Putamen (tissue), 1 donor: Measurements from ENCODE around the gene CD81.
A peak's percentile ranks its signal among the peaks of the same experiment; 100 is the strongest.

Source experiments
- DNase-seq: peaks from one replicate; pipeline ENCODE4 v3.0.0-alpha.2; 2016; ENCODE audit warnings: low spot score

CD81 gene

GRCh38 chr11:2390725-2391151 is 13.6 kb downstream of the CD81 start:
- peak; percentile 84 for DNase-seq

- DNase-seq: no peak
Measured at GRCh38 chr11:2391181-2391975, 14.3 kb downstream of the CD81 start.

GRCh38 chr11:2392241-2392959 is 15.3 kb downstream of the CD81 start:
- DNase-seq: no peak

GRCh38 chr11:2393111-2393868 is 16.2 kb downstream of the CD81 start:
- no peak for DNase-seq

- DNase-seq: no peak
Measured at GRCh38 chr11:2393941-2394817, 17.1 kb downstream of the CD81 start.

GRCh38 chr11:2394818-2395105 is 17.7 kb downstream of the CD81 start:
- DNase-seq: no peak

GRCh38 chr11:2395211-2395730 is 18.2 kb downstream of the CD81 start:
- no peak for DNase-seq

- DNase-seq: no peak
Measured at GRCh38 chr11:2395856-2396255, 18.7 kb downstream of the CD81 start.

GRCh38 chr11:2396471-2396870 is 19.4 kb downstream of the CD81 start:
- no peak for DNase-seq

- DNase-seq: no peak
Measured at GRCh38 chr11:2397005-2397404, 19.9 kb downstream of the CD81 start.

- no peak for DNase-seq
Measured at GRCh38 chr11:2398664-2399355, 21.7 kb downstream of the CD81 start.

GRCh38 chr11:2399488-2400068 is 22.5 kb downstream of the CD81 start:
- no peak for DNase-seq

GRCh38 chr11:2400069-2400761 is 23.1 kb downstream of the CD81 start, which contains the start of gene TSSC4:
TSSC4 (plus strand) TSS chr11:2400750; CDS start chr11:2402634, 1,884 bp downstream.
- peak; percentile 100 for DNase-seq

GRCh38 chr11:2400762-2401435 is 23.8 kb downstream of the CD81 start:
- DNase-seq: no peak

GRCh38 chr11:2401436-2401984 is 24.4 kb downstream of the CD81 start:
- no peak for DNase-seq

- no peak for DNase-seq
Measured at GRCh38 chr11:2402106-2402505, 25.0 kb downstream of the CD81 start.

- no peak for DNase-seq
Measured at GRCh38 chr11:2402890-2403645, 26.0 kb downstream of the CD81 start.

GRCh38 chr11:2404735-2405196 is 27.7 kb downstream of the CD81 start:
- no peak for DNase-seq
